OCI-LY1 (cell line): Measurements from ENCODE around the gene SPACA4.

ENCODE experiments used
- EZH2 ChIP-seq: fragments of 200-600 bp; sonication (generic), shearing (Covaris generic); IDR thresholded peaks from 2 replicates; pipeline ENCODE4 v1.8.0; 2017; ENCODE audit warnings: borderline replicate concordance, mixed run types, mild to moderate bottlenecking, antibody characterized with exemption, low read length, moderate library complexity, mixed read lengths
- TF ChIP-seq, protein P1 (sequence below): fragments of 200-600 bp; sonication (generic), shearing (Covaris generic); IDR thresholded peaks from 2 replicates; pipeline ENCODE4 v1.5.1; 2017; ENCODE audit warnings: mild to moderate bottlenecking, antibody characterized with exemption, low read length, moderate library complexity, mixed read lengths

GRCh38 chr19:48638831-48639381, 32.4 kb downstream of the SPACA4 start:
- TF ChIP-seq EZH2, result no peak
- TF ChIP-seq, protein P1, sequence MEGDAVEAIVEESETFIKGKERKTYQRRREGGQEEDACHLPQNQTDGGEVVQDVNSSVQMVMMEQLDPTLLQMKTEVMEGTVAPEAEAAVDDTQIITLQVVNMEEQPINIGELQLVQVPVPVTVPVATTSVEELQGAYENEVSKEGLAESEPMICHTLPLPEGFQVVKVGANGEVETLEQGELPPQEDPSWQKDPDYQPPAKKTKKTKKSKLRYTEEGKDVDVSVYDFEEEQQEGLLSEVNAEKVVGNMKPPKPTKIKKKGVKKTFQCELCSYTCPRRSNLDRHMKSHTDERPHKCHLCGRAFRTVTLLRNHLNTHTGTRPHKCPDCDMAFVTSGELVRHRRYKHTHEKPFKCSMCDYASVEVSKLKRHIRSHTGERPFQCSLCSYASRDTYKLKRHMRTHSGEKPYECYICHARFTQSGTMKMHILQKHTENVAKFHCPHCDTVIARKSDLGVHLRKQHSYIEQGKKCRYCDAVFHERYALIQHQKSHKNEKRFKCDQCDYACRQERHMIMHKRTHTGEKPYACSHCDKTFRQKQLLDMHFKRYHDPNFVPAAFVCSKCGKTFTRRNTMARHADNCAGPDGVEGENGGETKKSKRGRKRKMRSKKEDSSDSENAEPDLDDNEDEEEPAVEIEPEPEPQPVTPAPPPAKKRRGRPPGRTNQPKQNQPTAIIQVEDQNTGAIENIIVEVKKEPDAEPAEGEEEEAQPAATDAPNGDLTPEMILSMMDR, result no peak
